Measurements from ENCODE around the gene DISC1. TPM values are rescaled to one million over a fixed set of nuclear protein-coding genes. Genes with fewer than 3 reads are reported as not detected.

Gene DISC1
- polyA plus RNA-seq, 3 donors = 5.5 to 14.7 (median 5.8) TPM

DNA sequence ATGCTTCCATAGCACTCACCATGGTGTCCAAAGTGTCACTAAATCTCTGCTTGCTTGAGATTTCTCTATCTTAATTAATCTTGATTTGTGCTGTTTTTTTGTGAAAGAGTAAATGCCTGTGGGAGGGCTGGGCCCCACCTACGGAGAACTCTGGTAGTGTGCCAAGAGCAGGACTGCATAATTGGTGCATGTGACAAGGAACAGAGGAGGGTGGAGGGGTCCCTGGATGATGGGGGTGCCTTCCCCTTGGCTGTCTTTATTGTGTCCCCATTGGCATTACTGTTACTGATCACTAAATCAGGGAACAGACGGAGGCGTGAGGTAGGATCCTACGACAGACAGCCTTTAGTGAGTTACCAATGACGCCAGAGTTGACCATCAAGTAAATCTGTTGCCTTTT is 223.4 kb downstream of the DISC1 start:
- Histone ChIP-seq H2AFZ (ENCODE audit: insufficient read depth, low read depth, low read length, poor library complexity, severe bottlenecking) (no peak overlapping the region), H3K9ac (ENCODE audit: insufficient read depth, low read length, poor library complexity, severe bottlenecking) (no peak overlapping the region), H3K27me3 (ENCODE audit: control insufficient read depth in 2 of 2, insufficient read depth in 2 of 2, low read length in 2 of 2) (no peaks in the 10 kb centered on the region), H3K4me1 (ENCODE audit: control insufficient read depth in 1 of 2, insufficient read depth in 2 of 2, low read length in 2 of 2) (peaks cover 7 to 8% of the 10 kb centered on the region in 2 donors), H4K20me1 (ENCODE audit: insufficient read depth, low read length) (peaks cover 45% of the 10 kb centered on the region), H3K27ac (ENCODE audit: low read depth in 1 of 2, low read length in 2 of 2) (no peak overlapping the region), H3K79me2 (ENCODE audit: insufficient read depth, low read length) (peaks cover 3% of the 10 kb centered on the region), H3K36me3 (replicated peaks in 1 of 2; ENCODE audit: control insufficient read depth in 1 of 2, insufficient read depth in 2 of 2, low read length in 2 of 2) (peaks cover 19 to 57% of the 10 kb centered on the region in 2 donors), H3K4me2 (replicated peaks; ENCODE audit: extremely low read depth, low read length, poor library complexity, severe bottlenecking) (no peak overlapping the region), H3K9me3 (replicated peaks in 1 of 2; ENCODE audit: control insufficient read depth in 1 of 2, insufficient read depth in 1 of 2, low read length in 2 of 2) (no peaks in the 10 kb centered on the region), H3K4me3 (replicated peaks in 1 of 3; ENCODE audit: low read depth in 2 of 3, low read length in 3 of 3) (no peak overlapping the region)
- intact Hi-C loops (cut with micrococcal nuclease) = no loop called here
- Mint-ChIP-seq H3K27ac (peak overlapping the region in 1 of 7 donors; percentile 43), H3K36me3 (peaks cover 54 to 65% of the 10 kb centered on the region in 2 donors), H3K9me3 (no peaks in the 10 kb centered on the region), H3K4me3 (no peak overlapping the region), H3K27me3 (ENCODE audit: low read depth in 3 of 3) (no peaks in the 10 kb centered on the region), H3K4me1 (peaks cover 15% of the 10 kb centered on the region)
- no peak for DNase-seq
- WGBS (ENCODE audit: insufficient coverage) = 98% methylated on average over 5 of the region's 5 CpGs
- TF ChIP-seq, protein P1, sequence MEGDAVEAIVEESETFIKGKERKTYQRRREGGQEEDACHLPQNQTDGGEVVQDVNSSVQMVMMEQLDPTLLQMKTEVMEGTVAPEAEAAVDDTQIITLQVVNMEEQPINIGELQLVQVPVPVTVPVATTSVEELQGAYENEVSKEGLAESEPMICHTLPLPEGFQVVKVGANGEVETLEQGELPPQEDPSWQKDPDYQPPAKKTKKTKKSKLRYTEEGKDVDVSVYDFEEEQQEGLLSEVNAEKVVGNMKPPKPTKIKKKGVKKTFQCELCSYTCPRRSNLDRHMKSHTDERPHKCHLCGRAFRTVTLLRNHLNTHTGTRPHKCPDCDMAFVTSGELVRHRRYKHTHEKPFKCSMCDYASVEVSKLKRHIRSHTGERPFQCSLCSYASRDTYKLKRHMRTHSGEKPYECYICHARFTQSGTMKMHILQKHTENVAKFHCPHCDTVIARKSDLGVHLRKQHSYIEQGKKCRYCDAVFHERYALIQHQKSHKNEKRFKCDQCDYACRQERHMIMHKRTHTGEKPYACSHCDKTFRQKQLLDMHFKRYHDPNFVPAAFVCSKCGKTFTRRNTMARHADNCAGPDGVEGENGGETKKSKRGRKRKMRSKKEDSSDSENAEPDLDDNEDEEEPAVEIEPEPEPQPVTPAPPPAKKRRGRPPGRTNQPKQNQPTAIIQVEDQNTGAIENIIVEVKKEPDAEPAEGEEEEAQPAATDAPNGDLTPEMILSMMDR (IDR thresholded peaks at IDR 0.05) = no peak

DNA sequence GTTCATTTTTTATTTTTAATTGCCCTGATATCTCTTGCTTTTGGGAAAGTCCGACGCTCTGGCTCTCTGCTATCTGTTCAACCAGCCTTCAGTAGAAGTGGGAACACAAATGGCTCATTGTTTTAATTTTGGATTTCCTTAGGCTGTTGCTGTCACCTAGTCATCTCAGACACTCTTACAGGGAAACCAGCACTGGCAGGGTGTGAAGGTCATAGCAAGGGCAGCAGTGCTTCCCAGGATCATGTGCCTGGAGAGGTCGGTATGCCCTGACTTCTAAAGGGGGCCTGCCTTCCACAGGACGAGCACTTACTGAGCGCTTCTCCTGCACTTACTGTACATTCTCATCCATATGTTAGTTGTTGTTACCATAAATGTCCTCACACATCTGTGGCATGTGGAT is 224.2 kb downstream of the DISC1 start:
- Mint-ChIP-seq H3K9me3 (no peaks in the 10 kb centered on the region), H3K4me3 (no peak overlapping the region), H3K27ac (peak overlapping the region in 1 of 7 donors; percentile 17), H3K27me3 (ENCODE audit: low read depth in 3 of 3) (peaks cover 0 to 2% (median 0%) of the 10 kb centered on the region in 3 donors), H3K4me1 (peaks cover 13% of the 10 kb centered on the region), H3K36me3 (peaks cover 49 to 57% of the 10 kb centered on the region in 2 donors)
- no peak overlapping the region for H3K4me3 ChIP-seq (replicated peaks in 1 of 3; ENCODE audit: low read depth in 2 of 3, low read length in 3 of 3)
- no peaks in the 10 kb centered on the region for H3K27me3 ChIP-seq (ENCODE audit: control insufficient read depth in 2 of 2, insufficient read depth in 2 of 2, low read length in 2 of 2)
- no peaks in the 10 kb centered on the region for H3K9me3 ChIP-seq (replicated peaks in 1 of 2; ENCODE audit: control insufficient read depth in 1 of 2, insufficient read depth in 1 of 2, low read length in 2 of 2)
- no peak overlapping the region for H3K27ac ChIP-seq (ENCODE audit: low read depth in 1 of 2, low read length in 2 of 2)
- TF ChIP-seq, protein P1 (IDR thresholded peaks at IDR 0.05) = no peak
- intact Hi-C loops (cut with micrococcal nuclease) = no loop called here
- H3K36me3 ChIP-seq (replicated peaks in 1 of 2; ENCODE audit: control insufficient read depth in 1 of 2, insufficient read depth in 2 of 2, low read length in 2 of 2) = peaks cover 19 to 57% of the 10 kb centered on the region in 2 donors
- peaks cover 2 to 6% of the 10 kb centered on the region in 2 donors for H3K4me1 ChIP-seq (ENCODE audit: control insufficient read depth in 1 of 2, insufficient read depth in 2 of 2, low read length in 2 of 2)
- peaks cover 45% of the 10 kb centered on the region for H4K20me1 ChIP-seq (ENCODE audit: insufficient read depth, low read length)
- no peak overlapping the region for H2AFZ ChIP-seq (ENCODE audit: insufficient read depth, low read depth, low read length, poor library complexity, severe bottlenecking)
- H3K79me2 ChIP-seq (ENCODE audit: insufficient read depth, low read length) = peaks cover 3% of the 10 kb centered on the region
- no peak for DNase-seq
- H3K9ac ChIP-seq (ENCODE audit: insufficient read depth, low read length, poor library complexity, severe bottlenecking) = no peak overlapping the region
- WGBS (ENCODE audit: insufficient coverage) = 100% methylated on average over 1 of the region's 5 CpGs
- H3K4me2 ChIP-seq (replicated peaks; ENCODE audit: extremely low read depth, low read length, poor library complexity, severe bottlenecking) = no peak overlapping the region

Data from CD14-positive monocyte (primary cell).